Parathyroid adenoma (tissue), 2 donors: ENCODE measurements around the gene AQP6.

ENCODE experiments used
- H2AFZ ChIP-seq: fragments of 300-600 bp; sonication (generic); one replicate; pipeline ENCODE4 v1.7.0; 2017; ENCODE audit warnings: antibody characterized with exemption, mild to moderate bottlenecking
- H3K27ac ChIP-seq: fragments of 300-600 bp; sonication (generic); one replicate; pipeline ENCODE4 v1.7.0; 2017
- H3K27me3 ChIP-seq: fragments of 300-600 bp; sonication (generic); one replicate; pipeline ENCODE4 v1.7.0; 2017; ENCODE audit warnings: low read length; ENCODE audit not compliant: control insufficient read depth, insufficient read depth
- H3K36me3 ChIP-seq: fragments of 300-600 bp; sonication (generic); one replicate; pipeline ENCODE4 v1.7.0; 2017; ENCODE audit warnings: low read length; ENCODE audit not compliant: control insufficient read depth, insufficient read depth
- H3K4me1 ChIP-seq: fragments of 300-600 bp; sonication (generic); one replicate; pipeline ENCODE4 v1.7.0; 2017; ENCODE audit warnings: control low read depth
- H3K4me2 ChIP-seq: fragments of 300-600 bp; sonication (generic); one replicate; pipeline ENCODE4 v1.7.0; 2017; ENCODE audit warnings: low read length
- H3K4me3 ChIP-seq: fragments of 300-600 bp; sonication (generic); one replicate; pipeline ENCODE4 v1.7.0; 2017; ENCODE audit warnings: low read depth, low read length
- H3K79me2 ChIP-seq: fragments of 300-600 bp; sonication (generic); one replicate; pipeline ENCODE4 v1.7.0; 2017; ENCODE audit warnings: control low read depth
- H3K9ac ChIP-seq: fragments of 300-600 bp; sonication (generic); one replicate; pipeline ENCODE4 v1.7.0; 2017; ENCODE audit warnings: mild to moderate bottlenecking
- H3K9me3 ChIP-seq: fragments of 300-600 bp; sonication (generic); one replicate; pipeline ENCODE4 v1.7.0; 2017; ENCODE audit warnings: low read length; ENCODE audit not compliant: control insufficient read depth
- CTCF ChIP-seq: fragments of 300-600 bp; sonication (generic); IDR thresholded peaks from one replicate; pipeline ENCODE4 v1.7.0; 2017; ENCODE audit warnings: antibody characterized with exemption, mild to moderate bottlenecking
- donor health status: primary hyperparathyroidism.

The AQP6 gene

GRCh38 chr12:49932023-49932422 lies 40.7 kb upstream of the AQP6 start:
- H3K4me2 ChIP-seq, result no peak overlapping the region
- no peak overlapping the region for H3K4me3 ChIP-seq
- H3K79me2 ChIP-seq, result no peaks in the 10 kb centered on the region
- no peak overlapping the region for H2AFZ ChIP-seq
- no peak overlapping the region for H3K27ac ChIP-seq
- no peak for TF ChIP-seq CTCF
- no peaks in the 10 kb centered on the region for H3K27me3 ChIP-seq
- peaks cover 10% of the 10 kb centered on the region for H3K4me1 ChIP-seq
- H3K9me3 ChIP-seq, result no peaks in the 10 kb centered on the region
- no peak overlapping the region for H3K9ac ChIP-seq
- no peaks in the 10 kb centered on the region for H3K36me3 ChIP-seq

- Histone ChIP-seq H3K27me3 (no peaks in the 10 kb centered on the region), H3K36me3 (no peaks in the 10 kb centered on the region), H3K9me3 (no peaks in the 10 kb centered on the region), H3K9ac (no peak overlapping the region), H3K4me3 (no peak overlapping the region), H3K79me2 (no peaks in the 10 kb centered on the region), H3K27ac (no peak overlapping the region), H3K4me1 (peaks cover 10% of the 10 kb centered on the region), H2AFZ (peak overlapping the region; percentile 29), H3K4me2 (no peak overlapping the region)
- TF ChIP-seq CTCF, result no peak
Measured at GRCh38 chr12:49932533-49933130, 40.1 kb upstream of the AQP6 start.

- no peak for TF ChIP-seq CTCF
- H3K9me3 ChIP-seq, result no peaks in the 10 kb centered on the region
- H3K4me3 ChIP-seq, result no peak overlapping the region
- no peak overlapping the region for H3K4me2 ChIP-seq
- no peak overlapping the region for H3K9ac ChIP-seq
- H3K79me2 ChIP-seq, result no peaks in the 10 kb centered on the region
- peak overlapping the region; percentile 61 for H2AFZ ChIP-seq
- peak overlapping the region; percentile 65 for H3K27ac ChIP-seq
- no peaks in the 10 kb centered on the region for H3K36me3 ChIP-seq
- H3K27me3 ChIP-seq, result no peaks in the 10 kb centered on the region
- peaks cover 10% of the 10 kb centered on the region for H3K4me1 ChIP-seq
Measured at GRCh38 chr12:49933796-49934195, 39.0 kb upstream of the AQP6 start.

GRCh38 chr12:49934505-49934904 lies 38.2 kb upstream of the AQP6 start:
- Histone ChIP-seq H3K27ac (no peak overlapping the region), H3K9ac (no peak overlapping the region), H3K4me3 (no peak overlapping the region), H3K79me2 (no peaks in the 10 kb centered on the region), H2AFZ (no peak overlapping the region), H3K4me2 (no peak overlapping the region), H3K9me3 (no peaks in the 10 kb centered on the region), H3K4me1 (peaks cover 10% of the 10 kb centered on the region), H3K36me3 (no peaks in the 10 kb centered on the region), H3K27me3 (no peaks in the 10 kb centered on the region)
- no peak for TF ChIP-seq CTCF

GRCh38 chr12:49936925-49937324 lies 35.8 kb upstream of the AQP6 start:
- H3K36me3 ChIP-seq, result no peaks in the 10 kb centered on the region
- H3K27ac ChIP-seq, result no peak overlapping the region
- no peak overlapping the region for H3K4me3 ChIP-seq
- no peak overlapping the region for H3K9ac ChIP-seq
- no peaks in the 10 kb centered on the region for H3K9me3 ChIP-seq
- H3K27me3 ChIP-seq, result no peaks in the 10 kb centered on the region
- H3K4me1 ChIP-seq, result peaks cover 12% of the 10 kb centered on the region
- no peak overlapping the region for H2AFZ ChIP-seq
- TF ChIP-seq CTCF, result no peak
- no peak overlapping the region for H3K4me2 ChIP-seq
- H3K79me2 ChIP-seq, result no peaks in the 10 kb centered on the region
